Transverse colon (tissue), 4 donors: ENCODE measurements around the gene POU2F3. TPM values are rescaled to one million over a fixed set of nuclear protein-coding genes. Genes with fewer than 3 reads are reported as not detected.

ENCODE experiments used
- DNase-seq: peaks from one replicate; pipeline ENCODE4 v3.0.0-alpha.2; 2019
- H3K27ac ChIP-seq, 4 donors: fragments of 200-600 bp; sonication (generic); 2 replicates each; pipeline ENCODE4 v1.5.1; 2016 to 2018; ENCODE audit warnings: inconsistent platforms in 4 of 4
- H3K27me3 ChIP-seq: fragments of 200-600 bp; sonication (generic); 2 replicates; pipeline ENCODE4 v1.5.1; 2017; ENCODE audit warnings: inconsistent platforms
- H3K36me3 ChIP-seq, 4 donors: fragments of 200-600 bp; sonication (generic); 2 replicates each; pipeline ENCODE4 v1.5.1; 2017 to 2019; ENCODE audit warnings: inconsistent platforms in 4 of 4
- H3K4me1 ChIP-seq, 4 donors: fragments of 200-600 bp; sonication (generic); 2 replicates each; pipeline ENCODE4 v1.5.1; 2017 to 2020; ENCODE audit warnings: inconsistent platforms in 4 of 4
- H3K4me3 ChIP-seq, 4 donors: fragments of 200-600 bp; sonication (generic); 1 replicate in 1 of 4; 2 replicates in 3 of 4; pipeline versions ENCODE4 v1.5.1 to v1.6.1; 2017 to 2019; ENCODE audit warnings: inconsistent platforms in 4 of 4
- H3K9me3 ChIP-seq, 2 donors: fragments of 200-600 bp; sonication (generic); 2 replicates each; pipeline ENCODE4 v1.5.1; 2017 to 2019; ENCODE audit warnings: inconsistent platforms in 2 of 2
- EP300 ChIP-seq: sonication (generic); formaldehyde crosslinking; IDR thresholded peaks from one replicate; pipeline ENCODE4 v1.6.1; 2017; ENCODE audit warnings: antibody characterized with exemption, low read depth
- POLR2A ChIP-seq: fragments of 450-650 bp; IDR thresholded peaks from one replicate; pipeline ENCODE4 v1.6.1; 2016; ENCODE audit warnings: antibody characterized with exemption, mild to moderate bottlenecking, moderate library complexity
- POLR2AphosphoS5 ChIP-seq, 3 donors: sonication (generic); formaldehyde crosslinking; IDR thresholded peaks; one replicate each; pipeline ENCODE4 v1.6.1; 2016; ENCODE audit warnings: antibody characterized with exemption in 3 of 3
- WGBS, 2 donors: methylation state at CpG; one replicate each; pipeline ENCODE4 v1.1.5; 2018; ENCODE audit warnings: low coverage in 1 of 2; 5-methylcytosine and 5-hydroxymethylcytosine counted together
- in situ Hi-C, 4 donors: fragments of 200-750 bp; cut with MboI; loops; one replicate each; pipeline versions ENCODE4 v1.15.0 to v1.15.1; 2017; ENCODE audit warnings: low sequenced_read_pairs in 3 of 4, low pct_ligation_motif_present in 1 of 4, low pct_unique_long_range_greater_than_20kb in 1 of 4
- intact Hi-C: fragments of 100-400 bp; cut with DNase I; formaldehyde crosslinking; loops from one replicate; pipeline ENCODE4 v1.15.1; 2023; ENCODE audit warnings: low total_unique reads
- total RNA-seq, 4 donors: library from RNA; depleted of rRNA; stranded (reverse); fragments of >200 nt; gene quantifications; one replicate each; pipeline ENCODE4 v1.1.0, GENCODE V29; 2016
- TF ChIP-seq, protein P1 (sequence below), 5 experiments: fragments of 200-600 bp in 3 of 5; fragments of 450-650 bp in 2 of 5; sonication (generic) in 3 of 5; IDR thresholded peaks; 1 replicate in 2 of 5; 2 replicates in 3 of 5; pipeline ENCODE4 v1.5.1; 2016 to 2017; ENCODE audit warnings: antibody characterized with exemption in 5 of 5, inconsistent platforms in 3 of 5, mild to moderate bottlenecking in 2 of 5, moderate library complexity in 1 of 5

POU2F3 gene
- total RNA-seq, 4 donors from 2014 or later: 1.9 to 2.2 TPM; not detected in 2

DNA sequence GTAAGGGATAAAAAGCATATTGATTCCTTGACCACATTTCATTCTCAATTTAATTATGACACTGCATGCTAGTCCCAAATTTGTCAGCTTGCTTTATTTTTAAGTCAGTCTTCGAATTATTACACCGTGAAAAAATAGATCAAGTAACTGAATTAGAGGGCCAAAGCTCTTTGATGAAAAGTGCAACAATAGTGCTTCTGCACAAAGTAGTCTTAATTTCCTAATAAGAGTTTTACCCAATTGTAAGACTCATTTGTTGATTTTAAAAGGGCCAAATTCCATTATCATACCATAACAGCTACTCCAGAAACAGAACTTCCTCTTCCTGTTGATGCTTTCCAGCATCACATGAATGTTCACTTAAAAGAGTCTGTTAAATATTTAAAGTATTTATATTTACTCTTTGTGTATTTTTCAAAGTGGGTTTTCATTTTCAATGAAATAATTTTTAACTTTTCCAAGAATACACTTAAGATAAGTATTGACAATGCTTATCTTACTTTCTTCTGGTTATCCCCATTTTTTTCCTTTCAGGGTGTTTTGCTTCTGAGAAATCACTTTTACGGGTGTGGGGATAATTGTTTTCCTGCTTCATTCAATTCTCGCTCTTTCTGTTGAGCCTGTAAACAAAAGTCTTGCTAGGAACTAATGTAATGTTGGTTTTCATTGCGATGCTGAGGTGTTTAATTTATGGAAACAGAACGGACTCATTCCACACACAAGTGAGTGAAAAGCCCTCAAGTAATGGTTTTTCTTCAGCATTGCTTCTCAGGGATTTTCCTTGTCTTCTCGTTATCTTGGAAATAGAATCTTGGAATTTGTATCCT, 98.4 kb downstream of the POU2F3 start:
- TF ChIP-seq POLR2AphosphoS5 (IDR thresholded peaks at IDR 0.05): peak in 1 of 3 donors; percentile 33
- TF ChIP-seq POLR2A: peak; percentile 8
- no peak for TF ChIP-seq EP300
- TF ChIP-seq, protein P1, sequence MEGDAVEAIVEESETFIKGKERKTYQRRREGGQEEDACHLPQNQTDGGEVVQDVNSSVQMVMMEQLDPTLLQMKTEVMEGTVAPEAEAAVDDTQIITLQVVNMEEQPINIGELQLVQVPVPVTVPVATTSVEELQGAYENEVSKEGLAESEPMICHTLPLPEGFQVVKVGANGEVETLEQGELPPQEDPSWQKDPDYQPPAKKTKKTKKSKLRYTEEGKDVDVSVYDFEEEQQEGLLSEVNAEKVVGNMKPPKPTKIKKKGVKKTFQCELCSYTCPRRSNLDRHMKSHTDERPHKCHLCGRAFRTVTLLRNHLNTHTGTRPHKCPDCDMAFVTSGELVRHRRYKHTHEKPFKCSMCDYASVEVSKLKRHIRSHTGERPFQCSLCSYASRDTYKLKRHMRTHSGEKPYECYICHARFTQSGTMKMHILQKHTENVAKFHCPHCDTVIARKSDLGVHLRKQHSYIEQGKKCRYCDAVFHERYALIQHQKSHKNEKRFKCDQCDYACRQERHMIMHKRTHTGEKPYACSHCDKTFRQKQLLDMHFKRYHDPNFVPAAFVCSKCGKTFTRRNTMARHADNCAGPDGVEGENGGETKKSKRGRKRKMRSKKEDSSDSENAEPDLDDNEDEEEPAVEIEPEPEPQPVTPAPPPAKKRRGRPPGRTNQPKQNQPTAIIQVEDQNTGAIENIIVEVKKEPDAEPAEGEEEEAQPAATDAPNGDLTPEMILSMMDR (IDR thresholded peaks at IDR 0.05): no peak
- DNase-seq: no peak
- H3K36me3 ChIP-seq: no peaks in the 10 kb centered on the region
- peaks cover 11 to 60% (median 38%) of the 10 kb centered on the region in 4 donors for H3K4me1 ChIP-seq
- no peaks in the 10 kb centered on the region for H3K9me3 ChIP-seq
- intact Hi-C loops (no loop called here), in situ Hi-C loops (loop anchor here in 1 of 4 donors (25.0 kb wide), 1 partner anchor 99 kb away; no protein-coding TSS in a partner anchor)
- WGBS, 2 donors: 35% methylated on average over 7 of the region's 7 CpGs
- no peaks in the 10 kb centered on the region for H3K27me3 ChIP-seq
- peak overlapping the region; percentile 72 to 99 (median 82) for H3K4me3 ChIP-seq
- peak overlapping the region; percentile 94 to 100 (median 98) for H3K27ac ChIP-seq

DNA sequence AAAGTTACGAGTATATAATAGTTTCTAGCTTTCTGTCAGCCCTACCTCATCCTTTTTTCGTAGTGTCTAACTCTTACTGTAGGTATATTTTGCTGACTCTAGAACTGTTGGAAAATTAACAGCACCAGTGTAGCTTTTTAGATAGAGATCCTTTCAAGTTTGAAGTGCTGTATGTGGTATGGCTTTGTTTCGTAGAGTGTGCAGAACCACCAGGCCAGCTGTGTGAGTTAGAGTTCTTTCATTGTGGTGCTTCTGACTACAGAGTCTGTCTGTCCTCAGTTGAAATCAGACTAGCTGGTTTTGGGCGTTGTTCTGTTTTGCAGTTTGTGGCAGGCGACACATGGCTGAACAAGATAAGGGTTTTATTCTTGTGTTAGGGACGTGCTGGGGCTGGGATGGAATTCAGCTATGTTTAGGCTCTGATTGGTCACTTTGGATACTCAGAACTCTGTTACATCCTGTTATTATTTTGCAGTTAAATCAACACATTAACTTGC, 99.5 kb downstream of the POU2F3 start:
- TF ChIP-seq, protein P1 (IDR thresholded peaks at IDR 0.05): no peak
- TF ChIP-seq POLR2AphosphoS5 (IDR thresholded peaks at IDR 0.05): peak; percentile 36 to 67 (median 52)
- in situ Hi-C loops: loop anchor here in 1 of 4 donors (25.0 kb wide), 1 partner anchor 98 kb away; no protein-coding TSS in a partner anchor
- peak overlapping the region in 2 of 4 donors; percentile 0 to 99 for H3K4me3 ChIP-seq
- no peaks in the 10 kb centered on the region for H3K36me3 ChIP-seq
- H3K9me3 ChIP-seq: no peaks in the 10 kb centered on the region
- peak overlapping the region; percentile 94 to 100 (median 98) for H3K27ac ChIP-seq
- peaks cover 19 to 72% (median 49%) of the 10 kb centered on the region in 4 donors for H3K4me1 ChIP-seq
- WGBS, 2 donors: 14 to 28% methylated on average over 3 to 6 of the region's 6 CpGs
- intact Hi-C loops: no loop called here
- H3K27me3 ChIP-seq: no peaks in the 10 kb centered on the region
- DNase-seq: peak; percentile 38

DNA sequence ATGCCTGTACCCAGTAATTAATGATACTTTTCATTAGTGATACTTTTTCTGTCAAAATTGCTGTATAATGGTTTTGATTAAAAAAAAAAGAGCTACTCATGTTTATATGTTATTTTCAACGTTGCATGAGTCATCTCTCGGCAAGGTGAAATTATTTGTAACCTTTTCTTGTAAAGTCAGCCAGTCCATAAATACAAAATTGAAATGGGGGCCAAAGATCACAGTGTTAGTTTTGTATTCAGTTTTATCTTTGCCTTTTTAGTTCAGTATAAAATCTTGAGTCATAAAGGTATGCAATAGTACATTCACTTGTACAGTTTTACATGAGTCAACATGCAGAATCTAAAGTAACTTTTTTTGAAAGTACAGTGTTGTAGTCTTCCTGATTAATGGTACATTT, 100.6 kb downstream of the POU2F3 start:
- H3K9me3 ChIP-seq: no peaks in the 10 kb centered on the region
- H3K27me3 ChIP-seq: no peaks in the 10 kb centered on the region
- in situ Hi-C loops: loop anchor here in 1 of 4 donors (25.0 kb wide), 1 partner anchor 97 kb away; no protein-coding TSS in a partner anchor
- TF ChIP-seq POLR2AphosphoS5 (IDR thresholded peaks at IDR 0.05) (no peak), POLR2A (no peak), EP300 (no peak)
- TF ChIP-seq, protein P1 (IDR thresholded peaks at IDR 0.05): no peak
- WGBS, 2 donors: 19 to 34% methylated on average over 2 of the region's 2 CpGs
- peak overlapping the region; percentile 94 to 100 (median 98) for H3K27ac ChIP-seq
- H3K4me1 ChIP-seq: peaks cover 28 to 76% (median 52%) of the 10 kb centered on the region in 4 donors
- no peak for DNase-seq
- intact Hi-C loops: no loop called here
- peak overlapping the region in 1 of 4 donors; percentile 99 for H3K4me3 ChIP-seq
- H3K36me3 ChIP-seq: no peaks in the 10 kb centered on the region

DNA sequence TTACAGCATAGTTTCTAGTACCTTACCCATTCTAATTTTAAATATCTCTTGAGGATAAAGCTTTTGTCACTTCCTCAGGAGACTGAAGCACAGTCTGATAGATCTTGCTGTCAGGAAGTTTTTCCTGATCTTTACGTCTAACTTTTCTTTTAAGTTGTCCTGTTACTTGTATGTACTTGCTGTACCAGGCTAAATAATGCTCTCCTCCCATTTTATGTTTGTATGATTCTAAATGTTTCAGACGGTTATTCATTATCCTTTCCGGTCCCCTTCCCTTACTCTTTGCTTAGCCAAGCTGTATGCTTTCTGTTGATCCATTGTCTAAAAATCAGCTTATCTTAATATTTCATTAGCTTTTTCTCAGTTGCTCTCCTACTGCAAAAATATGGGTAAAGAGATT, 102.3 kb downstream of the POU2F3 start:
- 80 to 83% methylated on average over 3 of the region's 3 CpGs for WGBS, 2 donors
- in situ Hi-C loops: loop anchor here in 1 of 4 donors (25.0 kb wide), 1 partner anchor 95 kb away; no protein-coding TSS in a partner anchor

More for the DNA sequence above, 102.3 kb downstream of the POU2F3 start:
- intact Hi-C loops: no loop called here
- Histone ChIP-seq H3K4me3 (no peak overlapping the region), H3K4me1 (peaks cover 28 to 91% (median 58%) of the 10 kb centered on the region in 4 donors), H3K9me3 (no peaks in the 10 kb centered on the region), H3K36me3 (no peaks in the 10 kb centered on the region), H3K27me3 (no peaks in the 10 kb centered on the region), H3K27ac (no peak overlapping the region)
- no peak for TF ChIP-seq EP300
- TF ChIP-seq POLR2AphosphoS5 (IDR thresholded peaks at IDR 0.05): no peak
- TF ChIP-seq POLR2A: no peak
- TF ChIP-seq, protein P1 (IDR thresholded peaks at IDR 0.05): no peak
- DNase-seq: no peak
